Keratinocyte (primary cell): ENCODE results near the gene ILK.

Source experiments
- EZH2 ChIP-seq: IDR thresholded peaks from one replicate; pipeline ENCODE4 v1.6.1; 2012; ENCODE audit warnings: inconsistent platforms, mild to moderate bottlenecking, low read length, moderate library complexity
- TF ChIP-seq, protein P1 (sequence below), 3 experiments: IDR thresholded peaks in 1 of 3; conservative IDR thresholded peaks in 1 of 3; optimal IDR thresholded peaks in 1 of 3; 2 replicates in 2 of 3; 3 replicates in 1 of 3; pipeline versions ENCODE3 to v1.5.1; 2011; ENCODE audit warnings: low read length in 3 of 3, mild to moderate bottlenecking in 3 of 3, moderate library complexity in 2 of 3, control low read depth in 1 of 3, inconsistent platforms in 1 of 3; ENCODE audit not compliant: insufficient read depth in 2 of 3; ENCODE audit errors: extremely low read depth in 1 of 3

DNA sequence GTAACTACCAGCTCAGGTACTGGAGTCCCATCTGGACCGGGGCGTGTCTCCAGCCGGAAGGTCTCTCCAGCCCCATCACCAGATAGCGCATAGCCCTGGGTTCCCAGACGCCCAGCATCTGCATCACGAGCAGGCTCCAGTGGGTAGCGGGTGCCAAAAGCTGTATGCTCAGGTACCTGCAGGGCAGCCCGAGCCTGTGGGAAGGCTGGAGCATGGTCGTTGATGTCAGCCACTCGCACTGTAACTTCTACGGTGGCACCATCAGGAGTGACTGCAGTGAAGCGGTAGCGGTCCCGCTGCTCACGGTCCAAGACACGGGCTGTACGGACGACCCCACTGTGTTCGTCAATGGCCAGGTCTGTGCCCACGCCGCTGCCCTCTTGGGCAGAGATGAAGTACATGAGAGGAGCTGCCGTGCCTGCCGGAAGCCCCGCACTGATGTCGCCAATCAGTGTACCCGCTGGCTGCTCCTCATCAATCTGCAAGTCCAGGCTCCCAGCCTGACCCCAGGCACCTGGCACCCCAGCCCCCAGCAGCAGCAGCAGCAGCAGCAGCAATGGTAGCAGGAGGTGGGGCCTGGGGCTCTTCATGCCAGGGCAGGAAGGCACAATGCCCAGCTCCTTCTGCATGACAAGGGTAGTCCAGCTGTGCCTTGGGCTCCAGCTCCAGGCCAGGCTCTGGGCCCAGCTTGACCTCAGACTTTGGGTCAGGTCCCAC is 37.6 kb downstream of the ILK start:
- TF ChIP-seq, protein P1, sequence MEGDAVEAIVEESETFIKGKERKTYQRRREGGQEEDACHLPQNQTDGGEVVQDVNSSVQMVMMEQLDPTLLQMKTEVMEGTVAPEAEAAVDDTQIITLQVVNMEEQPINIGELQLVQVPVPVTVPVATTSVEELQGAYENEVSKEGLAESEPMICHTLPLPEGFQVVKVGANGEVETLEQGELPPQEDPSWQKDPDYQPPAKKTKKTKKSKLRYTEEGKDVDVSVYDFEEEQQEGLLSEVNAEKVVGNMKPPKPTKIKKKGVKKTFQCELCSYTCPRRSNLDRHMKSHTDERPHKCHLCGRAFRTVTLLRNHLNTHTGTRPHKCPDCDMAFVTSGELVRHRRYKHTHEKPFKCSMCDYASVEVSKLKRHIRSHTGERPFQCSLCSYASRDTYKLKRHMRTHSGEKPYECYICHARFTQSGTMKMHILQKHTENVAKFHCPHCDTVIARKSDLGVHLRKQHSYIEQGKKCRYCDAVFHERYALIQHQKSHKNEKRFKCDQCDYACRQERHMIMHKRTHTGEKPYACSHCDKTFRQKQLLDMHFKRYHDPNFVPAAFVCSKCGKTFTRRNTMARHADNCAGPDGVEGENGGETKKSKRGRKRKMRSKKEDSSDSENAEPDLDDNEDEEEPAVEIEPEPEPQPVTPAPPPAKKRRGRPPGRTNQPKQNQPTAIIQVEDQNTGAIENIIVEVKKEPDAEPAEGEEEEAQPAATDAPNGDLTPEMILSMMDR (optimal IDR thresholded peaks at IDR 0.05 in 1 of 3, IDR thresholded peaks at IDR 0.05 in 1 of 3, conservative IDR thresholded peaks at IDR 0.05 in 1 of 3; ENCODE audit: extremely low read depth in 1 of 3, insufficient read depth in 2 of 3, low read length in 3 of 3) = no peak
- TF ChIP-seq EZH2 = no peak
